Smooth muscle cell (in vitro differentiated cells): Measurements from ENCODE around the gene CD3G. TPM values are rescaled to one million over a fixed set of nuclear protein-coding genes. Genes with fewer than 3 reads are reported as not detected.

ENCODE experiments used
- DNase-seq: peaks from one replicate; lab custom pipeline; 2025; ENCODE audit not compliant: unreplicated experiment; lab: John Stamatoyannopoulos, UW
- H2AFZ ChIP-seq: fragments of 200-600 bp; sonication (generic); 2 replicates; pipeline ENCODE4 v1.6.0; 2016; ENCODE audit warnings: antibody characterized with exemption, low read depth, mild to moderate bottlenecking
- H3F3A ChIP-seq: fragments of 200-600 bp; sonication (generic); 2 replicates; pipeline ENCODE4 v1.6.0; 2017; ENCODE audit warnings: antibody characterized with exemption, low read depth
- H3K27ac ChIP-seq: fragments of 200-600 bp; sonication (generic); 2 replicates; pipeline ENCODE4 v1.5.1; 2016; ENCODE audit warnings: low read depth, mild to moderate bottlenecking
- H3K27me3 ChIP-seq: fragments of 200-600 bp; sonication (generic); 2 replicates; pipeline ENCODE4 v1.6.1; 2016; ENCODE audit warnings: low read depth, mild to moderate bottlenecking
- H3K36me3 ChIP-seq: fragments of 200-600 bp; sonication (generic); 2 replicates; pipeline ENCODE4 v1.5.1; 2016; ENCODE audit warnings: low read depth
- H3K4me1 ChIP-seq: fragments of 200-600 bp; sonication (generic); 2 replicates; pipeline ENCODE4 v1.5.1; 2016; ENCODE audit warnings: low read depth
- H3K4me2 ChIP-seq: fragments of 200-600 bp; sonication (generic); 2 replicates; pipeline ENCODE4 v1.6.0; 2016; ENCODE audit warnings: mild to moderate bottlenecking
- H3K4me3 ChIP-seq: fragments of 200-600 bp; sonication (generic); 2 replicates; pipeline ENCODE4 v1.5.1; 2016; ENCODE audit warnings: mild to moderate bottlenecking
- H3K79me2 ChIP-seq: fragments of 200-600 bp; sonication (generic); 2 replicates; pipeline ENCODE4 v1.6.0; 2016; ENCODE audit warnings: low read depth, mild to moderate bottlenecking
- H3K9ac ChIP-seq: fragments of 200-600 bp; sonication (generic); 2 replicates; pipeline ENCODE4 v1.6.0; 2016; ENCODE audit warnings: low read depth
- H3K9me3 ChIP-seq: fragments of 200-600 bp; sonication (generic); replicated peaks from 2 replicates; pipeline ENCODE4 v1.5.1; 2016; ENCODE audit warnings: low read depth
- H4K20me1 ChIP-seq: fragments of 200-600 bp; sonication (generic); 2 replicates; pipeline ENCODE4 v1.6.0; 2016; ENCODE audit warnings: low read depth
- CTCF ChIP-seq: fragments of 200-600 bp; sonication (generic); IDR thresholded peaks from 2 replicates; pipeline ENCODE4 v1.5.1; 2017; ENCODE audit warnings: borderline replicate concordance, mild to moderate bottlenecking, antibody characterized with exemption; ENCODE audit not compliant: insufficient read depth, poor library complexity, severe bottlenecking
- WGBS: methylation state at CpG from one replicate; pipeline ENCODE4 v1.1.7; 2016; ENCODE audit warnings: low lambda C conversion rate; 5-methylcytosine and 5-hydroxymethylcytosine counted together
- polyA plus RNA-seq: library from polyadenylated mRNA; unstranded; fragments of >200 nt; fragmentation: Nextera tagmentation; extraction: Ambion mirVana; gene quantifications from 2 replicates; pipeline ENCODE4 v1.2.1, GENCODE V29; 2016
- total RNA-seq: library from RNA; depleted of rRNA; stranded (reverse); fragments of >200 nt; gene quantifications from 2 replicates; pipeline ENCODE4 v1.2.3, GENCODE V29; 2014

Gene CD3G
- total and polyA plus RNA-seq, 2 experiments from 2014 or later = not detected

- WGBS = 86% methylated on average over 3 of the region's 3 CpGs
Observed at GRCh38 chr11:118340449-118340848, 3.7 kb upstream of the CD3G start.

GRCh38 chr11:118341261-118341660, 2.9 kb upstream of the CD3G start:
- H3K27me3 ChIP-seq = peaks cover 13% of the 10 kb centered on the region
- H3K79me2 ChIP-seq = no peaks in the 10 kb centered on the region
- no peaks in the 10 kb centered on the region for H3F3A ChIP-seq
- H3K9me3 ChIP-seq = no peaks in the 10 kb centered on the region
- TF ChIP-seq CTCF = no peak
- WGBS = 92% methylated on average over 3 of the region's 3 CpGs
- H2AFZ ChIP-seq = no peak overlapping the region
- no peaks in the 10 kb centered on the region for H3K4me1 ChIP-seq
- no peak for DNase-seq
- no peak overlapping the region for H3K4me3 ChIP-seq
- H3K4me2 ChIP-seq = no peak overlapping the region
- H3K36me3 ChIP-seq = no peaks in the 10 kb centered on the region
- H4K20me1 ChIP-seq = no peaks in the 10 kb centered on the region
- no peak overlapping the region for H3K9ac ChIP-seq
- no peak overlapping the region for H3K27ac ChIP-seq

More at GRCh38 chr11:118340449-118340848, 3.7 kb upstream of the CD3G start:
- Histone ChIP-seq H4K20me1 (no peaks in the 10 kb centered on the region), H3K36me3 (no peaks in the 10 kb centered on the region), H3K4me2 (no peak overlapping the region), H2AFZ (no peak overlapping the region), H3K27me3 (peaks cover 8% of the 10 kb centered on the region), H3K4me1 (no peaks in the 10 kb centered on the region), H3F3A (no peaks in the 10 kb centered on the region), H3K4me3 (no peak overlapping the region), H3K9ac (no peak overlapping the region), H3K79me2 (no peaks in the 10 kb centered on the region), H3K9me3 (no peaks in the 10 kb centered on the region), H3K27ac (no peak overlapping the region)
- no peak for DNase-seq
- no peak for TF ChIP-seq CTCF

- H3K79me2 ChIP-seq = no peaks in the 10 kb centered on the region
- no peaks in the 10 kb centered on the region for H4K20me1 ChIP-seq
- H3F3A ChIP-seq = no peaks in the 10 kb centered on the region
- no peak for TF ChIP-seq CTCF
- H3K9me3 ChIP-seq = no peaks in the 10 kb centered on the region
- peaks cover 19% of the 10 kb centered on the region for H3K27me3 ChIP-seq
- WGBS = 93% methylated on average over 5 of the region's 5 CpGs
- no peaks in the 10 kb centered on the region for H3K36me3 ChIP-seq
- H3K4me2 ChIP-seq = no peak overlapping the region
- no peak overlapping the region for H3K9ac ChIP-seq
- H2AFZ ChIP-seq = no peak overlapping the region
- DNase-seq = no peak
- H3K27ac ChIP-seq = no peak overlapping the region
- H3K4me3 ChIP-seq = no peak overlapping the region
- no peaks in the 10 kb centered on the region for H3K4me1 ChIP-seq
Observed at GRCh38 chr11:118341815-118342489, 2.2 kb upstream of the CD3G start.
